Endodermal cell (in vitro differentiated cells): Measurements from ENCODE around the gene CCNK. TPM values are rescaled to one million over a fixed set of nuclear protein-coding genes. Genes with fewer than 3 reads are reported as not detected.

ENCODE experiments used
- DNase-seq: peaks from one replicate; pipeline ENCODE4 v3.0.0-alpha.2; 2017
- H3K27ac ChIP-seq: 2 replicates; pipeline ENCODE4 v1.5.1; 2013; ENCODE audit warnings: mild to moderate bottlenecking, low read depth, low read length, moderate library complexity
- H3K27me3 ChIP-seq: 2 replicates; pipeline ENCODE4 v1.6.1; 2013; ENCODE audit warnings: mild to moderate bottlenecking, low read length, moderate library complexity; ENCODE audit not compliant: insufficient read depth, control insufficient read depth, poor library complexity, severe bottlenecking
- H3K36me3 ChIP-seq: 2 replicates; pipeline ENCODE4 v1.7.0; 2013; ENCODE audit warnings: mild to moderate bottlenecking, low read length, moderate library complexity; ENCODE audit not compliant: control insufficient read depth, insufficient read depth
- H3K4me1 ChIP-seq: one replicate; pipeline ENCODE4 v1.7.0; 2013; ENCODE audit warnings: low read length; ENCODE audit not compliant: control insufficient read depth, insufficient read depth
- H3K4me3 ChIP-seq: 2 replicates; pipeline ENCODE4 v1.5.1; 2013; ENCODE audit warnings: mild to moderate bottlenecking, low read length, moderate library complexity
- H3K9ac ChIP-seq: 2 replicates; pipeline ENCODE4 v1.6.1; 2013; ENCODE audit warnings: mild to moderate bottlenecking, low read length, moderate library complexity; ENCODE audit not compliant: poor library complexity, severe bottlenecking; ENCODE audit errors: extremely low read depth
- H3K9me3 ChIP-seq: 2 replicates; pipeline ENCODE4 v1.6.1; 2013; ENCODE audit warnings: mild to moderate bottlenecking, low read length, moderate library complexity; ENCODE audit not compliant: control insufficient read depth
- H3K27ac Mint-ChIP-seq: 2 replicates; pipeline ENCODE4 v1.8.0; 2020; ENCODE audit warnings: mixed read lengths
- H3K27me3 Mint-ChIP-seq: 2 replicates; pipeline ENCODE4 v1.8.0; 2021; ENCODE audit warnings: mild to moderate bottlenecking, mixed read lengths; ENCODE audit not compliant: insufficient read depth
- H3K36me3 Mint-ChIP-seq: 2 replicates; pipeline ENCODE4 v1.8.0; 2020; ENCODE audit warnings: low read depth, mixed read lengths
- H3K4me1 Mint-ChIP-seq: 2 replicates; pipeline ENCODE4 v1.8.0; 2020; ENCODE audit warnings: mixed read lengths
- H3K4me3 Mint-ChIP-seq: 2 replicates; pipeline ENCODE4 v1.8.0; 2020; ENCODE audit warnings: mild to moderate bottlenecking, moderate library complexity, mixed read lengths
- H3K9me3 Mint-ChIP-seq: 2 replicates; pipeline ENCODE4 v1.8.0; 2020; ENCODE audit warnings: mild to moderate bottlenecking, mixed read lengths
- WGBS, 2 experiments: methylation state at CpG; one replicate each; pipeline versions ENCODE4 v1.1.5 to v1.1.7; 2013; ENCODE audit warnings: missing lambda C conversion rate in 2 of 2, mixed read lengths in 1 of 2; ENCODE audit not compliant: insufficient coverage in 1 of 2, insufficient read length in 1 of 2; 5-methylcytosine and 5-hydroxymethylcytosine counted together
- total RNA-seq, 2 donors: library from RNA; stranded (reverse); fragmentation: NEBNext Ultra II Directional in 1 of 2; extraction: Animal tissue kit (Norgen Biotek cat#: 25700) in 1 of 2; gene quantifications; 2 replicates in 1 of 2; 3 replicates in 1 of 2; pipeline ENCODE4 v1.2.1, GENCODE V29; 2021
- TF ChIP-seq, protein P1 (sequence below): fragments of 200-600 bp; sonication (generic); conservative IDR thresholded peaks from 2 replicates; pipeline ENCODE4 v1.5.0; 2021; ENCODE audit warnings: antibody characterized with exemption, mild to moderate bottlenecking

Gene CCNK
- total RNA-seq, 2 donors from 2014 or later: 71.5 to 77.1 TPM

- H3K27ac Mint-ChIP-seq: no peak overlapping the region
- H3K4me3 Mint-ChIP-seq: no peak overlapping the region
- WGBS, 2 experiments: 90 to 98% methylated on average over 2 to 3 of the region's 3 CpGs
- H3K9me3 Mint-ChIP-seq: no peaks in the 10 kb centered on the region
- TF ChIP-seq, protein P1, sequence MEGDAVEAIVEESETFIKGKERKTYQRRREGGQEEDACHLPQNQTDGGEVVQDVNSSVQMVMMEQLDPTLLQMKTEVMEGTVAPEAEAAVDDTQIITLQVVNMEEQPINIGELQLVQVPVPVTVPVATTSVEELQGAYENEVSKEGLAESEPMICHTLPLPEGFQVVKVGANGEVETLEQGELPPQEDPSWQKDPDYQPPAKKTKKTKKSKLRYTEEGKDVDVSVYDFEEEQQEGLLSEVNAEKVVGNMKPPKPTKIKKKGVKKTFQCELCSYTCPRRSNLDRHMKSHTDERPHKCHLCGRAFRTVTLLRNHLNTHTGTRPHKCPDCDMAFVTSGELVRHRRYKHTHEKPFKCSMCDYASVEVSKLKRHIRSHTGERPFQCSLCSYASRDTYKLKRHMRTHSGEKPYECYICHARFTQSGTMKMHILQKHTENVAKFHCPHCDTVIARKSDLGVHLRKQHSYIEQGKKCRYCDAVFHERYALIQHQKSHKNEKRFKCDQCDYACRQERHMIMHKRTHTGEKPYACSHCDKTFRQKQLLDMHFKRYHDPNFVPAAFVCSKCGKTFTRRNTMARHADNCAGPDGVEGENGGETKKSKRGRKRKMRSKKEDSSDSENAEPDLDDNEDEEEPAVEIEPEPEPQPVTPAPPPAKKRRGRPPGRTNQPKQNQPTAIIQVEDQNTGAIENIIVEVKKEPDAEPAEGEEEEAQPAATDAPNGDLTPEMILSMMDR: no peak
- no peak for DNase-seq
- Histone ChIP-seq H3K9ac (no peak overlapping the region), H3K36me3 (peaks cover 25% of the 10 kb centered on the region), H3K9me3 (no peaks in the 10 kb centered on the region), H3K27me3 (no peaks in the 10 kb centered on the region), H3K27ac (no peak overlapping the region), H3K4me3 (no peak overlapping the region), H3K4me1 (no peaks in the 10 kb centered on the region)
- peaks cover 20% of the 10 kb centered on the region for H3K4me1 Mint-ChIP-seq
- H3K36me3 Mint-ChIP-seq: peaks cover 26% of the 10 kb centered on the region
- no peaks in the 10 kb centered on the region for H3K27me3 Mint-ChIP-seq
Measured at GRCh38 chr14:99466758-99467157, 14.5 kb upstream of the CCNK start.

DNA sequence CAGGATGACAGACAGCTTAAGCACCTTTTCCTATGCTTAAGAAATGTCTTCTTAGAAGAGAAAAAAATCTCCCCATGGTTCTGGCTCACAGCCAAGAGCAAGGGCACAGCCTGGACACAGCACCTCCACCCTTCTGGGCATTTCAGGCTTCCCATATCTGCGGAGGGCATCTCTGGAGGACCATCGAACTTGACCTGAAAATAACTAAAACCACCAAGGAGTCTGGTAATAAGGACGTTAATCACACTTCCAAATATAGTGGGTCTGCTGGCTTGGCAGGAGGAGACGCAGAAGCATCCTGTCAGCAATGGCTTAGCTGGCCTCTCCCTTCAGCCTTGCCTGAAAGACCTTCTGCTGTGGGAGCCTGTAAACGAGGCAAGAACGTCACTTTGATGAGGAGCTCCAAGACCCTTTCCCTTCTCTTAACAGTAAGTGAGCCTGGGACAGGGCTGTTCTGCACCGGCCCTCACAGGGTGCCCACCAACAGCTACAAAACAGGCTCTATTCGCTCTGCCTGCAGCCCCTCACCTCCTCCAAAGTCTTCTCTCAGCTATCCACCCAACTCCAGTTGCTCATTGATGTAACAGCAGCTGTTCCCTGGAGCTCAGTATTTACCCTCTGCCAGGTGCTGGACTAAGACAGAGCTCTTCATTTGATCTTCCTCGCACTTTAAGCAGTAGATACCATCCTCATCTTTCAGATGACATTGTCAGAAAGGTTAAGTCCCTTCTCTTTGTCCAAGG lies 13.7 kb upstream of the CCNK start:
- no peak overlapping the region for H3K4me3 Mint-ChIP-seq
- no peaks in the 10 kb centered on the region for H3K9me3 Mint-ChIP-seq
- peaks cover 18% of the 10 kb centered on the region for H3K36me3 Mint-ChIP-seq
- Histone ChIP-seq H3K27ac (no peak overlapping the region), H3K4me3 (no peak overlapping the region), H3K9ac (no peak overlapping the region), H3K36me3 (peaks cover 17% of the 10 kb centered on the region), H3K9me3 (no peaks in the 10 kb centered on the region), H3K27me3 (no peaks in the 10 kb centered on the region), H3K4me1 (no peaks in the 10 kb centered on the region)
- WGBS, 2 experiments: 93 to 95% methylated on average over 5 to 9 of the region's 9 CpGs
- no peak for DNase-seq
- TF ChIP-seq, protein P1: no peak
- H3K27me3 Mint-ChIP-seq: no peaks in the 10 kb centered on the region
- H3K27ac Mint-ChIP-seq: no peak overlapping the region
- peaks cover 15% of the 10 kb centered on the region for H3K4me1 Mint-ChIP-seq

DNA sequence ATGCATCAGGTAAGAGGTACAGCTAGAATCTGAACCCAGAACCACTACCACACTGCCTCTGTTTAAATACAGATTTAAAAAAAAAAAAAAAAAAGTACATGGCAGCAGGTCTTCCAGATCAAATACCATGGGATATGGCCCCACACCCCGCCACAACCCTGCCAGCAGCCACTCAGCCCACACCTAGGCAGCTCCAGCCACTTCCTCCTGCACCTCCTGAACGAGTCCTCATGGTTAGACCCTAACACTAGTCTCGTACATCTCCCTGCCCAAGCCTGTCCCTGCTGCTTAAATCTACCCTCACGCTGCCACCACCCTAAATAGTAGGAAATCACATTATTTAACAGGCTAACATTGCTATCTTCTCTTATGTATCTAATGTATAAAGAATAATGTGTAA lies 13.1 kb upstream of the CCNK start:
- no peak overlapping the region for H3K27ac Mint-ChIP-seq
- H3K27me3 Mint-ChIP-seq: no peaks in the 10 kb centered on the region
- H3K9ac ChIP-seq: no peak overlapping the region
- peaks cover 15% of the 10 kb centered on the region for H3K4me1 Mint-ChIP-seq
- peaks cover 12% of the 10 kb centered on the region for H3K36me3 ChIP-seq
- no peaks in the 10 kb centered on the region for H3K9me3 Mint-ChIP-seq
- TF ChIP-seq, protein P1: no peak
- H3K9me3 ChIP-seq: no peaks in the 10 kb centered on the region
- no peak overlapping the region for H3K27ac ChIP-seq
- no peaks in the 10 kb centered on the region for H3K4me1 ChIP-seq
- peaks cover 18% of the 10 kb centered on the region for H3K36me3 Mint-ChIP-seq
- H3K27me3 ChIP-seq: no peaks in the 10 kb centered on the region
- no peak for DNase-seq
- H3K4me3 ChIP-seq: no peak overlapping the region
- WGBS, 2 experiments: 88% methylated on average over 4 of the region's 4 CpGs; no CpG with 5 or more reads in 1 of the 2 experiments
- H3K4me3 Mint-ChIP-seq: no peak overlapping the region
